Colonic mucosa (tissue), 4 donors: ENCODE measurements around the gene TMEM163. TPM values are rescaled to one million over a fixed set of nuclear protein-coding genes. Genes with fewer than 3 reads are reported as not detected.

Experiments
- DNase-seq: peaks from one replicate; pipeline ENCODE4 v3.0.0-alpha.2; 2020
- H3K27ac ChIP-seq: fragments of 200-600 bp; one replicate; pipeline ENCODE4 v1.8.0; 2021
- H3K27me3 ChIP-seq: fragments of 200-600 bp; one replicate; pipeline ENCODE4 v1.8.0; 2021
- H3K36me3 ChIP-seq: fragments of 200-600 bp; one replicate; pipeline ENCODE4 v1.8.0; 2021
- H3K4me1 ChIP-seq: fragments of 200-600 bp; one replicate; pipeline ENCODE4 v1.8.0; 2021; ENCODE audit warnings: mild to moderate bottlenecking
- H3K4me3 ChIP-seq: fragments of 200-600 bp; one replicate; pipeline ENCODE4 v1.8.0; 2021
- H3K9ac ChIP-seq, 2 donors: one replicate each; pipeline ENCODE4 v1.7.0; 2013; ENCODE audit warnings: control low read depth in 2 of 2, low read depth in 2 of 2, low read length in 2 of 2
- H3K9me3 ChIP-seq: fragments of 200-600 bp; one replicate; pipeline ENCODE4 v1.8.0; 2021
- CTCF ChIP-seq: fragments of 200-600 bp; IDR thresholded peaks from one replicate; pipeline ENCODE4 v1.8.0; 2022; ENCODE audit warnings: antibody characterized with exemption, mild to moderate bottlenecking
- intact Hi-C: fragments of 100-400 bp; cut with DNase I; formaldehyde crosslinking; loops from one replicate; pipeline ENCODE4 v1.14.1; 2022
- total RNA-seq, 2 donors: library from RNA; stranded (reverse); fragmentation: NEBNext Ultra II Directional in 1 of 2; extraction: Animal tissue kit (Norgen Biotek cat#: 25700) in 1 of 2; gene quantifications; one replicate each; pipeline ENCODE4 v1.2.1, GENCODE V29; 2021
- donor health status: healthy.
- donor health status: DM: no; HTN: no; CAD: no.
- donor health status: DM: no; HTN: no; CAD: no.

TMEM163 gene
- total RNA-seq, 2 donors from 2014 or later, result 0.29 TPM; not detected in 1

- Histone ChIP-seq H3K27ac (no peak overlapping the region), H3K4me3 (no peak overlapping the region), H3K9me3 (no peaks in the 10 kb centered on the region), H3K27me3 (no peaks in the 10 kb centered on the region), H3K36me3 (no peaks in the 10 kb centered on the region), H3K9ac (no peak overlapping the region), H3K4me1 (peaks cover 4% of the 10 kb centered on the region)
- no peak for DNase-seq
- intact Hi-C loops, result no loop called here
- no peak for TF ChIP-seq CTCF
Measured at GRCh38 chr2:134463699-134464022, 255.1 kb downstream of the TMEM163 start.

GRCh38 chr2:134462791-134463698, 255.8 kb downstream of the TMEM163 start:
- intact Hi-C loops, result no loop called here

DNA sequence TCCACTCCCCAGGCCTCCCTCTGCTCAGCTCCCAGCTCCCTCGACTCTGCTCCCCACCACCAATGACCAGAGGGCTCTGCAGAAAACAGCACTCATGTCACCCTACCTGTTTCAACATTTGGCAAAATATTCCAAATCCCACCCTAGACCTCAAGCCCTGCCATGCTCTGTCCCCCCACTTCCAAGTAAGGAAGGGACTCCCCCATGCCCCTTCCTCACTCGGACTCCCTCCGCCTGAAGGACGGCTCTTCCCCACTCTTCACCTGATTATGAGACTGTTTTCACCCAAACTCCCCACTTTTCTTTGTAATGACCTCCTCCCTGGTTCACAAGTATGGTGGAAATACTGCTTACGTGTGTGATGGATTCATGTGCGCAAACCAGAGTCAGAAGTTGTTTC, 256.5 kb downstream of the TMEM163 start:
- Histone ChIP-seq H3K9me3 (no peaks in the 10 kb centered on the region), H3K4me1 (peaks cover 4% of the 10 kb centered on the region), H3K4me3 (no peak overlapping the region), H3K9ac (no peak overlapping the region), H3K27ac (no peak overlapping the region), H3K36me3 (no peaks in the 10 kb centered on the region), H3K27me3 (no peaks in the 10 kb centered on the region)
- intact Hi-C loops, result no loop called here
- DNase-seq, result no peak
- no peak for TF ChIP-seq CTCF

More at GRCh38 chr2:134462791-134463698, 255.8 kb downstream of the TMEM163 start:
- Histone ChIP-seq H3K4me3 (no peak overlapping the region), H3K9ac (no peak overlapping the region), H3K27ac (no peak overlapping the region), H3K9me3 (no peaks in the 10 kb centered on the region), H3K4me1 (peaks cover 4% of the 10 kb centered on the region), H3K36me3 (no peaks in the 10 kb centered on the region), H3K27me3 (no peaks in the 10 kb centered on the region)
- TF ChIP-seq CTCF, result no peak
- DNase-seq, result no peak

DNA sequence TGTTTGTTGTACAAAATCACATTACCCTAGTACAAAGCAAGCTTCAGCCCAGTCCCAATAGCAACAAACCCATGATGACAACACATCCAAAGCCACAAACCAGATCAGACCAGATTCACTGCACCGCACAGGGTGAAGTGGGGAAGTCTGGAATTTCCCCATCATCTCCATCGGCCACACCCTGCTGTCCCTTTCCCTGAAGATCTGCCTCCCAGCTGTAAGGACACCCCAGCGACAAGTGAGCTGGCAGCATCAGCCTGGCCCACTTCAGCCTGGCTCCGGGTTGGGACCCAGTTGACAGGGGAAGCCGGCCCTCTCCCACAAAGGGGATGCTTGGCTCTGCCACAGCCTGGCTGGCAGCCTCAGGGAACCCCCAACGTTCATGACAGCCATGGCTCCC, 257.3 kb downstream of the TMEM163 start:
- no peak for DNase-seq
- intact Hi-C loops, result no loop called here
- TF ChIP-seq CTCF, result no peak
- Histone ChIP-seq H3K27me3 (no peaks in the 10 kb centered on the region), H3K9ac (no peak overlapping the region), H3K4me1 (peaks cover 4% of the 10 kb centered on the region), H3K36me3 (no peaks in the 10 kb centered on the region), H3K4me3 (no peak overlapping the region), H3K27ac (no peak overlapping the region), H3K9me3 (no peaks in the 10 kb centered on the region)

DNA sequence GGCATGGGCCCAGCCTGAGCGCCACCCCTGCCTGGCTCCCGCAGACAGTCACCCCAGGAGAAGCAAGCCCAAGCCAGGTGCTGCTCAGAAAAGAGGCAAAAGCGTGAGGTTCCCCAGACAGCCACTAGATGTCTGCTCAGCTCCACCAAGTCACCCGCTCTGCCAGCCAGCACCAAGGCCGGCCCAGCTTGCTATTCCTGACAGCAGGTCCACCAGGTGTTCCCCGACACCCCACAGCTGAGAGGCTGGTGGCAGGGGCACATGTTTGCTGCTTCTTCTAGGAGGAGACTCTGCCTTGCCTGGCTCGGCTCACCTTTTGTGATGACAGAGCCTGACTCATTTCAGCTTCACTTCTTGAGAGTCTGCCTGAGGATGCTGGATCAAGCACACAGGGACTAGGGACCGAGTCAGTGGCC, 258.2 kb downstream of the TMEM163 start:
- H3K27me3 ChIP-seq, result no peaks in the 10 kb centered on the region
- H3K4me1 ChIP-seq, result peaks cover 4% of the 10 kb centered on the region
- no peak for TF ChIP-seq CTCF
- no peaks in the 10 kb centered on the region for H3K9me3 ChIP-seq
- H3K9ac ChIP-seq, result no peak overlapping the region
- H3K36me3 ChIP-seq, result no peaks in the 10 kb centered on the region
- H3K4me3 ChIP-seq, result no peak overlapping the region
- intact Hi-C loops, result no loop called here
- DNase-seq, result peak; percentile 34
- no peak overlapping the region for H3K27ac ChIP-seq
